Inferior parietal cortex (tissue), 1 donor: Measurements from ENCODE around the gene H2BK1.
A peak's percentile ranks its signal among the peaks of the same experiment; 100 is the strongest.

Experiments used
- DNase-seq: peaks from one replicate; pipeline ENCODE4 v3.0.0-alpha.2; 2016; ENCODE audit errors: extremely low spot score

H2BK1 gene

DNA sequence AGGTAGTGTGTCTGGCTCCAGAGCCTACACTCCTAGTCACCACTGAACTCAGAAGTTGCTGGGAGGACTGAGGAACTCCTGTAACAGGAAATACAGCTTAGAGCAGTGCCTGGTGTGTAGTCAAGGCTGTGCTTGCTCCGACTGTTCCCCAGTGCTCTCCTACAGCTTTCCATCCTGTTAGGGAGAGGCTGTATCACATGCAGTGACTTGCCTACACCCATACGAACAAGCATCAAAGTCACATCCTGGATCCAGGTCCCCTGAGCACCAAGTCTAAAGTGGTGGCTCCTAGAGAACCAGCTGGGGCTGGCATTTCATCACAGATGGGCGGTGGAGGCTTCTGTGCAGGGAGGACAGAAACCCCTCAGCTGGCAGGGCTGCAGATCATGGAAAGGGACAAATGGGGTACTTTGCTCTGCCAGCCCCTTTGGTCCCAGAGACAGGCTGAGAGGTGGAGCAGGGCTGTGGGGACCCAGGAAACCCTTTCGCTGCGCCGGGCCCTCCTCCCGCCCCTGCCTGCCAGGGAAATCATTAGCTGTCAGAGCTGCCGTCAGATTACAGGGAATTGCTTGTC, 30.9 kb downstream of the H2BK1 start:
- DNase-seq: no peak

DNA sequence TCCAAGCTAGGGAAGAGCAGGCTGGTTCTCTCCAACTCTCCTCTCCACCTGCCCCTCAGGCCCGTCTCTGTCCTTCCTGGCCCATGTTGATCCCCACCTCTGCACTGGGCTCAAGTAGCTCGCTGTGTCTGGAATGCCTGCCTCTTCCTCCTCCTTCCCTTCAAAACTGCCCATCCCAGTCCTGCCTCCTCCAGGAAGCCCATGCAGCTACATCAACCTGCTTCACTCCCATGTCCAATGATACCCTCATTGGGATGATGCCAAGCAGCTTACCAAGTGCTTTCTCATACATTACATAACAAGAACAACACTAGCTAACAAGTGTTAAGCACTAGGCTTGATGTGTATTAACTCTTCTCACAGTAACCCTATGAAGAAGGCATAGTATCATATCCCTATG, 31.5 kb downstream of the H2BK1 start:
- DNase-seq: no peak

DNA sequence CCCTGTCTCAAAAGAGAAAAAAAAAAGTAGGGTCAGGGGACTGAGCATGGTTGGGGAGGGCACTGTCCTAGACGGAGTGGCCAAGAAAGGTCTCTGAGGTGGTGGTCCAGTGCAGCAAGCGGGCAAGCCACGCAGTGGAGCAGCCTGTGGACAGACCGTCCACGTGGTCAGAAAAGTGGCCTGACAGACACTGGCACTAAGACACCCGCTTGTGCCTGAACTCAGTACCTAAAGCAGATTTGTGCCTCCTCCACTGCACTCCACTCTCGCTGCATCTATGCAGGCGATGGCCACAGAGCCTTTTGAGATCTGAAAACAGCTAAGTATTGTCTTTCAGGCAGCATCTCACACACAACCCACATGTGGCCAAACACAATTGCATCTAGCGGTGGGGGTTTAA, 32.1 kb downstream of the H2BK1 start:
- no peak for DNase-seq

DNA sequence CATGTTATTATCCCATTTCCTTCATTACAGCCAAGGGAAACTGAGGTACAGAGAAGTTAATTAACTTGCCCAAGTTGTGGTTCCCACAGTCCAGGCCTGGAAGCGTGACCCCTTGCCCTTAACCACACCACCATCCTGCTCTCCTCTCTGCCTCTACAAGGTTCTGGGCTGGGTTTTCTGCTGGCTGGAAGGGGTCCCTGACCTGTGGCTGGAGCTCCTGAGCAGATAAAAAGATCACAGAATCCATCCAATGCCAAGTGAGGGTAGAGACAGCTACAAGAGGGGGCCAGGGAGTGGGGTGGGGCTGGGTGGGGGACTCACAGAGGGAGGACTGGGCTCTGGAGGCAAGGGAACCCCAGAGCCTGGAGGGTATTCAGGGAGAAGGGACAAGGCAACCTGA, 33.0 kb downstream of the H2BK1 start:
- DNase-seq: no peak

DNA sequence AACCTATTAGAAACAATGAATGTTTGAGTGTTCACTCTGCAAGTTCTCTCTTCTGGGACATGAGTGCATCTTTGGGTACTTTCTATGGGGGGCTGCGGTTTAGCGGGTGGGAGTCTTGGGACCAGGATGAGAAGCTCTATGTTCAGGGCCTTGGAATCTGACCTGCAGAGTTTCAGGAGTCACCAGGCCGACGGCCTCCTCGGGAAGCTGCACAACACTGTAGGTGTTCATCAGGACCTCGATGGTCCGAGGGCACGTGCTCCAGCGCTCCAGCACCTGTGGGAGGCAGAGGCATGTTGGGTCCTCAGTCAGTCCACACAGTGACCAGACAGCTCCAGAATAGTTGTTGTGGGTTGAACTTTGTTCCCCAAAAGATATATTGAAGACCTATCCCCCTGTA, 33.9 kb downstream of the H2BK1 start:
- no peak for DNase-seq

DNA sequence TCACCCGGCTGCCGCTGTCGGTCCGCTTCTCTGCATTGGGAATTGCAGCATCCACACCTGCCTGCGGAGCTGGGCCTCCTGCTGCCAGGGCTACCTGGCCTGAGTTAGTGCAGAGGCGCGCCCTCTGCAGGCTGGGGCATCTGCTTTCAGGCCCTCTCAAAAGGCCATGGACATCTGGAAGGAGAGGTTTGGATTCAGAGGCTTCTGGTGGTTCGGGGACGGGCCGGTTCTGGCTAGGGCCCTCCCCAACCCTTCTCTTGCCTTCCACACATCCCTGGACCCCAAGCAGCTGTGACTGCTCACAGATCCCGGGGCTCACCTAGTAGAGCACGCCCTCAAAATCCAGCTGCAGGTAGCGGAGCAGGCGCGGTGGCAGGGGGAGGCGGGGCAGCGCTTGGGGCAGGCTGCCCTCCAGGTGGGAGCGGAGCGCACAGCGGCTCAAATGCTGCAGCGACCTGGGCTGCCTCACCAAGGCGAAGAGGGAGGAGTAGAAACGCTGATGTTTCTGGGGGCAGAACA, 34.4 kb downstream of the H2BK1 start:
- DNase-seq: no peak

DNA sequence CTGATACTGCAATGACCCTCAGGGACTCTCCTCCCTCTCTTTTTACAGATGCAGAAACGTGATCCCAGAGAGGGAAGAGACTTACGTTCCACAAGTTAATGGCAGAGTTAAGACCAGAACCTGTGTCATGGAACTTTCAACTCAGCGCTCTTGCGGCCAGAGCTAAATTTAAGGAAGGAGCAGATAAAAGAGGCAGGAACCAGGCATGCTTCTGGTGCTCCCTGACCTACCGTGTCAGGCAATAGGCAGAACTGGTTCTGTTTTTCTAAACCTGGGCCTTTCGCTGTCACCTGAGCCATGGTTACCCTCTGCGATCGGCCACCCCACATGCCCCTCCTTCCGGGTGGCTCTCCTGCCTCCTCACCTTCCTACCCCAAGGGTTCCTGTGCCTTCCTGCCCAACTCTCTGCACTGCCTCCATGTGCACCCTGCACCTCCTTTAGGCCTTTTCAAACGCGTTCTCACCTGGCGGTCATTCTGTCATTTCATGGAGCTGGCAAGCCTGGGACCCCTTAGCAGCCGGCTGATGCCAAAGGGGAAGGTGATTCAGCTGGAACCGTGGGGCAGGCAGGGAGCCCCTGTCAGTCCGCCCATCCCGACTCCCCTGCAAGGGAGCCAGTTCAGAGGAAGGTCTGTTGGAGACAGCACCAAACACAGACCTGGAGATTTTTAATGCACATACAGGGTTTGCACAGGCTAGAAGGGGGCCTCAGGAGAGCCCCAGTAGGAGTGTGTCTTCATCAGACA, 35.1 kb downstream of the H2BK1 start:
- no peak for DNase-seq

DNA sequence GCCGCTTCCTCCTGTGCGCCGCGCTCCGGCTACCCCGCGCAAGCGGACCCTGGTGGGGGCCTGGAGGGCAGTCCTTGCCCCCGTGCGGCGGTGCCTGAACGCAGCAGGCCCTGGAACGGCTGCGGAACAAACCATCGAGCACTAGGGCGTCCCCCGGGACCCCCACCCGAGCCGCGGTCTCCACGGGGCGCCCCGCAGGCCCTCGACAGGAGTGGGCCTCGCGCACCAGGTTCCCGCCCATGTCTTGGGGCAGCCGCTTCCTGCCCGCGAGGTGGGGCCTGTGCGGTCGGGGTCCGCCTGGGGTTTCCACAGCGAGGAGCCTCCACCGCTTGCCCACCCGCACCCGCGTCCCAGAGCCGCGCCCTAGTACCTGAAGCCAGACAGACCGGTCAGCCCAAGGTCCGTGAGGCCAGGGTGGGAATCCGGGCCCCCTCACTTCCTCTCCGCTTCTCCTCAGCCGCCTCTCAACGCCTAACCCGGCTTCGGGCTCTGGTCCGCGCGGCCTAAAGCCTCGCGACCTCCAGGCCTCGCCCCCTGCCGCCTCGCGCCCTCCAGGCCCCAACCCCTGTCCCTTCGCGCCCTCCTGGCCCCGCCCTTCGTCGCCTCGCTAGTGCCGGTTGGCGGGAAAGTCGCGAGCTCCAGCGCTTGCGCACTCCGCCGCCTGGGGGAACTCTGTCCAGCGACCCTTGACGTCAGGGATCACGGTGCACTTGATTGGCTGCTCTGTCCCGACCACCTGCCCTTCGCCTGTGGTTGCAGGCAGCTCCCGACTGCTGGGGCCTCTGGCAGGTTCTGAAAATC, 35.8 kb downstream of the H2BK1 start:
- no peak for DNase-seq

DNA sequence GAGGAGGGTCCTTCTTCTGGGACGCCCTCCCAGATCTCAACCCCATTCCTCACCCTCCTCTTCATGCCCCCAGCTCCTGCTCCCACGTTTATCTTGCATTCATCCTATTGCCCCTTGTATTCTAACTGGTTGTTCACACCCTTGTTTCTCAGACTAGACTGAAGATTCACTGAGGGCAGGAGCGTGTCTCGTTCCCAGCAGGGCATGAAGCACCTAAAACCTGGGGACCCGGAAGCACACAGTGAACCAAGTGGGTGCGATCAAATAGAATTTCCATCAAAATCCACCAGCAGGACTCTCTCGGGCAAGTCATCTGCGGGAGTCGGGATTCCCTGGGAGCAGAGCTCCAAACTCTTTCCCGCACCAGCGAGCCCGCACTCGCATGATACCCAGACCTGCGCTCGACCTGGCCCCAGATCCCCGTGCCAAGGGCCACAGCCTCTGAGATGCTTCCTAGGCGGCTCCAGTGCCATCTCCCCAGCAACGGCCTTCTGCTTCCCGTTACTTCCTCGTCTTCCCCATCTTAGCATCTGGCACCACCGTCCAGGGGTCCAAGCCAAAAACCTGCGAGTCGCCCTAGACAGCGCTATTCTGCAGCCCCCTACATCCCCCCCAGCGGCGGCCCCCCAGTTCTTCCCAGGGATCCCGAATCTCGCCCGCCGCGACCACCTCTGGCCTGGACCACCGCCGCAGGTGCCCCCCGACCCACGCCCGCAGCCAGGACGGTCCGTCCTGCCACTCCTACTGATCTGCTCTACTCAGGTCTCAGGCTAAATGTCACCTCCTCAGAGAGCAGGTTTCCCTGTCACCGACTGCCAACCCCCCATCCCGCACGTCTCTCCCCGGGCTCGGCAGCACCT, 36.7 kb downstream of the H2BK1 start:
- DNase-seq: no peak

DNA sequence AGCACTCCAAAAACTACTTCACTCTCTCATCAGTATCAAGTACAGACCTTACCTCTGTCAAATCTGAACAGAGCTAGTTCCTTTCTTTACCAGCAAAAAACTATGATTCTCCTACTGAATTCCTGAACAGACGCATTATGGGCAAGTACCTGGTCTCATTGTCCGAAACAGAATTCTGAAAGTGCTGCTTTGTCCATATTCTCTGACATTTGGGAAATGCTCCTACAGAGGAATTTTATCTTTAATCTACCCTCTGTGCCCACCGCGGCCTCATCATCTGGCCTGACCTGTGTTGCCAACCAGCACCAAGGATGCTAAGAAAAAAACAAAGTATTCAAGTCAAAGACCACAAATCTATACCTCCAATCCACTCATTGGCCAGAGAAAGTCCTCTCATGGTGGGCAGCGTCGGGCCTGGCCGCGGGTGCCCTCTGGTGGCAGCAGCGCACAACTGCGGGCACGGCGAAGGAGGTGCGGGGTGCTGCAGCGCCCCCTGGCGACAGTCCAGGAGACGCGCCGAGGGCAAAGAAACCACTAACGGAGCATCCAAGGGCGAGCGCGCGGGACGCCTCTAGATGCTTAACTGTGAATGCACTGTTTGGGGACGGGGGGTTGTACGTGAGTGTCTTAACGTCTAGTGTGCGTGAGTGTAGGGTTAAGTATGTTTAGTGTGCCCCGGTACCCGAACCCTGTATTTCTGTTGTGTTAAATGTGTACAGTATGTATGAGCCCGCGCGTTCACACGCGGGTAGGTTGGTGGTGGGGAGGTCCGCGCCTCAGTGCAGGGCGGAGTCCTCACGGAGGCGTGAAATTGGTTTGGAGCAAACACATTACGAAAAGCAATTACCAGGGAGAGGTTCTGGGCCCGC, 37.8 kb downstream of the H2BK1 start:
- peak; percentile 84 for DNase-seq

DNA sequence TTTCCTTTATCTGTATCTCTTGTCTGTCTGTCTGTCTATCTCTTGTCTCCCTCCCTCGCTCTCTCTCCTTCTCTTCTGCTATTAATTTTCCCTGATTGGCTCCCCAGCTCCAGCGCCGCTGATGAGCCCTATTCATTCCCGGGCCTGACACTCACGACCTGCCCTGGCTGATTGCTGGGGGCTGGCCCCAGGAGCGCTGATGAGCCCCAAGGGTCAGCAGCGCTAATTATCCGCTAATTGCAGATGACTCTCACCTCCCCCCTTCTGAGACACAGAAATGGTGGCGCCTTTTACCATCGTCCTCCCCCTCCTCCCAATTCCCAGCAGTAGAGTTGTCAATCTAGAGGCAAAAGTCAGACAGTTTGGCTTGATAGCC, 41.5 kb downstream of the H2BK1 start:
- DNase-seq: no peak

DNA sequence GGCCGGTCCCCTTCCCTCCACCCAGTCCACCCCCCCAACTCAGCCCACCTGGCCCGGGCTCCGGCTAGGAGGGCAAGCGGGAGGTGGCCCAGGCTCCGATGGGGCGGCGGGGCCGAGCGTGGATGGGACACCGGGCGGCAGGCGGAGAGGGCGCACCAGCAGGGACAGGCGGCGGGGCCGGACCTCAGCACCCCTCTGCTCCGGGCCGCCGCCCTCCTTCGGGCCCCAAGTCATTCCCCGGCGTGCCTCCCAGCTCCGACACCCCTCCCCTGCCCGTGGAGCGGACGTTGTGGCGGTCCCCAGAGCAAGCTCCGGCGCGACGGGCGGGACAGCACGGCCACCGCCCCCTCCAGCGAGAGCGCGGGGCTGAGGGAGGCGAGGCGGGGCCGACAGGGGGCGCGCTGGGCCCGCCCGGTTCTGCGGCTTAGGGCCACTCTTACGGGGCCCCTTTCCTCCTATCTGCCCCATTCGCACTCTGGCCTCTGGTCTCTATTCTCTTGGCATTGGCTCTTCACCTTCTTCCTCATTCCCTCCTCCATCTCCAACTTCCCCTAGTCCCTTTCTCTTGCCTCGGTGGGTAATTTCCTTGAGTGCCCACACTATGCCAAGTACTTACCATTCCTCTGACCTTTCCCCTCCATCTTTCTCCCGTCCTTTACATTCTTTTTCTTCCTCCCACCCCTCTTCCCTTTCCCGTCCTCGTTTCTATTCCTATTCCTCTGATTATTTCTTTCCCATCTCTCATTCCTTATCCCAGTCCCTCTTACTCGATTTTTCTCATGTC, 42.1 kb downstream of the H2BK1 start:
- peak; percentile 32 for DNase-seq

DNA sequence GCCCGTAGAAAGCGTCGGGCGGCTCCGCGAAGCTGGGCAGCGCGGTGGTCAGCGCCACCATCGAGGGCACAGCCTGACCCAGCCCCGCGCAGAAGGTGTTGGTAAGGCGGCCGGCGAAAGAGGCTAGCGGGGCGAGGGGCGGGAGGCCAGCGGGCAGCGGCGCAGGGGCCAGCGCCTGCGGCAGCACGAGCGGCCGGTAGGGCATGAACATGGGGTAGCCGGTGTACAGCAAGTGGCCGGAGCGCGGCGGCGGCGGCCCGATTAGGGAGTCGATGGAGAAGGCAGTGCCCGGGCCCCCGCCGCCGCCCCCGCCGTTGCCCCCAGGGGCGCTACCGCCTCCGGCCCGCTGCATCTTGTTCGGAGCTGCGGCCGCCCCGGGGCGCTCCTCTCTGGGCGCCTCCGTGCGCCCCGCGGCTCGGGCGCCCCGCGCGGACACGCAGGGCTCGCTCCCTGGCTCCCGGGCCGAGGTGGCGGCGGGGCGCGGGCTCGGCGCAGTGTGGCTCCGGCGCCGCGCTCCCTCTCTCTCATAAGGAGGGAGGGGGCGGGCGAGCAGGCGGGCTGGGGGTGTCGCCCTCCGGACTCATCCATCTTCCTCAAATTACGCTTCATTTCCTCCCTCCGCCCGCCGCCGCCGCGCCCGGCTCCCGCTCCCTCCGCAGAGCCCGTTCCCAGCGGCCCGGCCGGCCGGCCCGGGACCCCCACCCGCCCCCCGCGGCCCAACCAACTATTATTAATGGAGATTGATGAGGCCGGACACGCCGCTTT, 42.9 kb downstream of the H2BK1 start, which contains the start of gene GBX1:
Gene GBX1, minus strand, starts transcription at position 498 of the 765 bp plus-strand sequence. Its CDS starts 146 bp downstream, at position 352.
- DNase-seq: no peak

DNA sequence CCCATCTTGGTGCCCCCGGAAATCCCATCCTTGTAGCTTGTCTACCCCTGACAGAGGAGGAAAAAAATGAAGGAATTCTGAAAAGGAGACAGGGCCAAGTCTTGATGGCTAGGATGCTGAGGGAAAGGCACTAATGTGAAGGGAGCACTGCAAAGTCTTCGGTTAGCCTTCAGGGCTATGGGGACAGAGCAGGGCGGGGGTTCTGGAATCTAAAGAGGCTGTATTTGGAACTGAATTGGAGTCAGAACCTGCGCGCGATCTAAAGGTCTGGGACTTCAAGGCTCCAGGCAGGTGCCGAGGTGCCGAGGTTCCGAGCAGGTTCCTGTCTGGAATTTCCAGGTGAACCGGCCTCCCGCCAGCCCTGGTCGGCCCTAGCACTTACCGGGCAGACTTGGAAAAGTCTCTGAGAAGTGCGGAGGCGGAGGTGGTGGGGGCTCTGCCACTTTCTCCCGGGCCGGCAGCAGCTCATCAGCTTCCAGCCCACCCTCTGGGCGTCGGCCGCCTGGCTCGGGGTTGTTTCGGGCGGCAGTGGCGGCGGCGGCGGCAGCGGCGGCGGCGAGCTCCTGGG, 43.6 kb downstream of the H2BK1 start:
- no peak for DNase-seq

DNA sequence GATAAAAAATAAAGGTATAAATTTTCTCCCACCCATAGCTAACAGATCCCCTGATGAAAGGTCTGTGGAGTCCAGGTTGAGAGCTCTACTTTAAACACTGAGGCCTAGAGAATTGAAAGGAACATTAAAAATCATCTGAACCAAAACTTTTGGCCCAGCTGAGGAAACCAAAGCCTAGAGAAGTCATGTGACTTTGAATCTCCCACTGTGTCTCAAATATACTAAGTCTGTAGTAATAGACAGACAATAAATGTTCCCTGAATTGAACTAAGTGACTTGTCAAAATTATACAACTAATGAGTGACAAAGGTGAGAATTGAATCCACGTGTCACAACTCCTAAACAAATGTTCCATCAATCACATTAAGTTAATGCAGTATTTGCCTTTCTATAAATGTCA, 48.5 kb downstream of the H2BK1 start:
- no peak for DNase-seq
